B cell (primary cell): ENCODE measurements around the gene FGFR2. TPM values are rescaled to one million over a fixed set of nuclear protein-coding genes. Genes with fewer than 3 reads are reported as not detected.

ENCODE experiments used
- ATAC-seq: fragments of 200-7000 bp; cut with Tn5 transposase; one replicate; pipeline ENCODE4 v1.10.0; 2021; ENCODE audit warnings: low read depth, mild to moderate bottlenecking, moderate number of reproducible peaks, moderate library complexity
- CTCF ChIA-PET: fragments of 350-600 bp; sonication (Branson Sonifier 250); formaldehyde crosslinking; loops from one replicate; lab custom pipeline; 2021; ENCODE audit warnings: antibody characterized with exemption, inconsistent platforms; lab: Charles Lee
- POLR2A ChIA-PET: fragments of 350-600 bp; sonication (Branson Sonifier 250); formaldehyde crosslinking; loops from one replicate; lab custom pipeline; 2021; ENCODE audit warnings: antibody characterized with exemption; lab: Charles Lee
- DNase-seq: peaks from one replicate; pipeline ENCODE4 v3.0.0; 2013
- H2AFZ ChIP-seq: 2 replicates; pipeline ENCODE4 v1.6.1; 2012; ENCODE audit warnings: mild to moderate bottlenecking, low read depth, low read length; ENCODE audit not compliant: insufficient read depth, poor library complexity, severe bottlenecking
- H3K27ac ChIP-seq, 2 donors: 1 replicate in 1 of 2; 2 replicates in 1 of 2; pipeline ENCODE4 v1.5.1; 2012 to 2013; ENCODE audit warnings: low read length in 2 of 2, mild to moderate bottlenecking in 2 of 2, moderate library complexity in 1 of 2
- H3K27me3 ChIP-seq, 4 experiments: fragments of 200-600 bp in 1 of 4; sonication (generic) in 1 of 4; replicated peaks in 1 of 4; 1 replicate in 2 of 4; 2 replicates in 2 of 4; pipeline versions ENCODE4 v1.6.1 to v1.7.0; 2013 to 2016; ENCODE audit warnings: low read length in 3 of 4, mild to moderate bottlenecking in 2 of 4, mixed read lengths in 1 of 4, moderate library complexity in 1 of 4; ENCODE audit not compliant: insufficient read depth in 4 of 4, control insufficient read depth in 3 of 4; ENCODE audit errors: control extremely low read depth in 1 of 4
- H3K36me3 ChIP-seq, 2 experiments: replicated peaks in 1 of 2; 1 replicate in 1 of 2; 2 replicates in 1 of 2; pipeline versions ENCODE4 v1.6.1 to v1.7.1; 2013; ENCODE audit warnings: low read length in 1 of 2; ENCODE audit not compliant: insufficient read depth in 2 of 2, control insufficient read depth in 1 of 2; ENCODE audit errors: control extremely low read depth in 1 of 2, extremely low read depth in 1 of 2
- H3K4me1 ChIP-seq, 2 donors: fragments of 200-600 bp in 1 of 2; sonication (generic) in 1 of 2; 1 replicate in 1 of 2; 2 replicates in 1 of 2; pipeline versions ENCODE4 v1.5.1 to v1.6.1; 2013 to 2017; ENCODE audit warnings: low read length in 2 of 2; ENCODE audit not compliant: control insufficient read depth in 2 of 2, insufficient read depth in 2 of 2
- H3K4me2 ChIP-seq: replicated peaks from 2 replicates; pipeline ENCODE3; 2012; ENCODE audit warnings: mild to moderate bottlenecking, low read depth, low read length; ENCODE audit not compliant: poor library complexity, severe bottlenecking
- H3K4me3 ChIP-seq, 5 experiments: fragments of 200-600 bp in 1 of 5; sonication (generic) in 1 of 5; 1 replicate in 3 of 5; 2 replicates in 2 of 5; pipeline versions ENCODE4 v1.5.1 to v1.7.0; 2011 to 2016; ENCODE audit warnings: low read length in 4 of 5, mild to moderate bottlenecking in 4 of 5, low read depth in 2 of 5, control low read depth in 1 of 5, moderate library complexity in 1 of 5; ENCODE audit not compliant: insufficient read depth in 1 of 5; ENCODE audit errors: control extremely low read depth in 1 of 5, extremely low read depth in 1 of 5
- H3K79me2 ChIP-seq: fragments of 200-600 bp; sonication (generic); one replicate; pipeline ENCODE4 v1.6.0; 2016; ENCODE audit warnings: low read length; ENCODE audit not compliant: control insufficient read depth, insufficient read depth
- H3K9ac ChIP-seq: fragments of 200-600 bp; sonication (generic); 2 replicates; pipeline ENCODE4 v1.6.1; 2017; ENCODE audit warnings: mild to moderate bottlenecking, low read length, moderate library complexity
- H3K9me3 ChIP-seq, 3 donors: one replicate each; pipeline versions ENCODE4 v1.6.1 to v1.7.1; 2013; ENCODE audit warnings: low read length in 2 of 3; ENCODE audit not compliant: control insufficient read depth in 2 of 3, insufficient read depth in 1 of 3; ENCODE audit errors: control extremely low read depth in 1 of 3
- H4K20me1 ChIP-seq: 2 replicates; pipeline ENCODE4 v1.6.0; 2012; ENCODE audit warnings: mild to moderate bottlenecking, low read length; ENCODE audit not compliant: insufficient read depth, control insufficient read depth, poor library complexity, severe bottlenecking
- H3K27ac Mint-ChIP-seq: one replicate; pipeline ENCODE4 v1.8.0; 2021; ENCODE audit warnings: mixed read lengths
- H3K27me3 Mint-ChIP-seq: one replicate; pipeline ENCODE4 v1.8.0; 2021; ENCODE audit warnings: mixed read lengths
- H3K4me1 Mint-ChIP-seq: one replicate; pipeline ENCODE4 v1.8.0; 2021; ENCODE audit warnings: mixed read lengths
- H3K4me3 Mint-ChIP-seq: one replicate; pipeline ENCODE4 v1.8.0; 2021; ENCODE audit warnings: mixed read lengths
- H3K9me3 Mint-ChIP-seq: one replicate; pipeline ENCODE4 v1.8.0; 2022; ENCODE audit warnings: mixed read lengths; ENCODE audit not compliant: insufficient read depth
- CTCF ChIP-seq: fragments of 200-600 bp; IDR thresholded peaks from one replicate; pipeline ENCODE4 v1.8.0; 2022; ENCODE audit warnings: antibody characterized with exemption, mild to moderate bottlenecking
- EZH2 ChIP-seq: IDR thresholded peaks from 2 replicates; pipeline ENCODE4 v1.6.1; 2012; ENCODE audit warnings: borderline replicate concordance, low read depth, mild to moderate bottlenecking, moderate library complexity, low read length; ENCODE audit not compliant: insufficient read depth, poor library complexity, severe bottlenecking
- WGBS: methylation state at CpG from one replicate; pipeline ENCODE4 v1.1.5; 2013; ENCODE audit warnings: missing lambda C conversion rate; ENCODE audit not compliant: insufficient coverage; 5-methylcytosine and 5-hydroxymethylcytosine counted together
- intact Hi-C: fragments of 100-400 bp; cut with micrococcal nuclease; formaldehyde crosslinking; loops from one replicate; pipeline ENCODE4 v1.10.0; 2022
- polyA plus RNA-seq: library from polyadenylated mRNA; depleted of rRNA; stranded (reverse); fragments of >200 nt; gene quantifications from 2 replicates; pipeline ENCODE4 v1.2.3, GENCODE V29; 2012
- total RNA-seq, 2 donors: library from RNA; stranded (reverse); fragments of 120-200 nt in 1 of 2; gene quantifications; 1 replicate in 1 of 2; 2 replicates in 1 of 2; pipeline versions ENCODE4 v1.2.3 to v1.2.4, GENCODE V29; 2013 to 2022

The FGFR2 gene
- total and polyA plus RNA-seq, 2 donors (not counting 1 experiment from before 2014, with no cell fraction given): not detected

- Mint-ChIP-seq H3K4me1 (no peaks in the 10 kb centered on the region), H3K27me3 (peaks cover 3% of the 10 kb centered on the region), H3K9me3 (no peaks in the 10 kb centered on the region), H3K27ac (no peak overlapping the region), H3K4me3 (no peak overlapping the region)
- Histone ChIP-seq H3K36me3 (no peaks in the 10 kb centered on the region), H4K20me1 (no peaks in the 10 kb centered on the region), H3K27ac (no peak overlapping the region), H3K9ac (no peak overlapping the region), H3K4me1 (no peaks in the 10 kb centered on the region), H3K4me3 (no peak overlapping the region), H3K27me3 (no peaks in the 10 kb centered on the region), H3K4me2 (no peak overlapping the region), H3K79me2 (no peaks in the 10 kb centered on the region), H3K9me3 (no peaks in the 10 kb centered on the region), H2AFZ (no peak overlapping the region)
- ChIA-PET CTCF (no interaction called here), POLR2A (no interaction called here)
- TF ChIP-seq EZH2 (no peak), CTCF (no peak)
- ATAC-seq (no peak), DNase-seq (no peak)
- intact Hi-C loops: no loop called here
- WGBS: 97% methylated on average over 7 of the region's 12 CpGs
Measured at GRCh38 chr10:121485436-121486139, 112.7 kb downstream of the FGFR2 start.

GRCh38 chr10:121484816-121485215 lies 113.4 kb downstream of the FGFR2 start:
- intact Hi-C loops: no loop called here
- H3K27ac Mint-ChIP-seq: no peak overlapping the region
- no peak overlapping the region for H2AFZ ChIP-seq
- H3K4me3 ChIP-seq: no peak overlapping the region
- peaks cover 3% of the 10 kb centered on the region for H3K27me3 Mint-ChIP-seq
- no peaks in the 10 kb centered on the region for H3K4me1 ChIP-seq
- H3K4me3 Mint-ChIP-seq: no peak overlapping the region
- H3K27me3 ChIP-seq: no peaks in the 10 kb centered on the region
- no peak for TF ChIP-seq CTCF
- no peak for TF ChIP-seq EZH2
- no peaks in the 10 kb centered on the region for H3K79me2 ChIP-seq
- H3K36me3 ChIP-seq: no peaks in the 10 kb centered on the region
- DNase-seq (no peak), ATAC-seq (no peak)
- POLR2A ChIA-PET: no interaction called here
- H3K27ac ChIP-seq: no peak overlapping the region
- no peak overlapping the region for H3K4me2 ChIP-seq
- H3K9ac ChIP-seq: no peak overlapping the region
- no peaks in the 10 kb centered on the region for H3K9me3 ChIP-seq
- no peaks in the 10 kb centered on the region for H3K9me3 Mint-ChIP-seq
- CTCF ChIA-PET: no interaction called here
- WGBS: 48% methylated on average over 13 of the region's 13 CpGs
- H3K4me1 Mint-ChIP-seq: no peaks in the 10 kb centered on the region
- H4K20me1 ChIP-seq: no peaks in the 10 kb centered on the region
